ENCODE data around the gene C6orf62.
A peak's percentile ranks its signal among the peaks of the same experiment; 100 is the strongest.
"Not testable (repeated sequence)": the region's sequence is repeated elsewhere in the genome, so short reads cannot be mapped to it uniquely, and the experiment has no call there.

C6orf62 gene

GRCh38 chr6:24695635-24696034, 23.3 kb downstream of the C6orf62 start:
- peak; percentile 47 for FAIRE-seq

GRCh38 chr6:24694198-24694597, 24.8 kb downstream of the C6orf62 start:
- FAIRE-seq, result no peak

- no peak for FAIRE-seq
These were observed 25.9 kb downstream of the C6orf62 start for GRCh38 chr6:24692848-24693592.

GRCh38 chr6:24692415-24692814, 26.5 kb downstream of the C6orf62 start:
- FAIRE-seq, result no peak

- no peak for FAIRE-seq
These were observed 27.0 kb downstream of the C6orf62 start for GRCh38 chr6:24692003-24692402.

GRCh38 chr6:24691550-24691949, 27.4 kb downstream of the C6orf62 start:
- no peak for FAIRE-seq

- FAIRE-seq, result no peak
These were observed 28.4 kb downstream of the C6orf62 start for GRCh38 chr6:24690593-24690992.

GRCh38 chr6:24689964-24690363, 29.0 kb downstream of the C6orf62 start:
- FAIRE-seq, result no peak

GRCh38 chr6:24686946-24687345, 32.0 kb downstream of the C6orf62 start:
- no peak for FAIRE-seq

GRCh38 chr6:24686408-24686807, 32.5 kb downstream of the C6orf62 start:
- FAIRE-seq, result no peak

- FAIRE-seq, result no peak
These were observed 35.4 kb downstream of the C6orf62 start for GRCh38 chr6:24683297-24684296.

GRCh38 chr6:24680582-24680981, 38.4 kb downstream of the C6orf62 start:
- FAIRE-seq, result no peak

- FAIRE-seq, result not testable (repeated sequence)
These were observed 40.1 kb downstream of the C6orf62 start for GRCh38 chr6:24678792-24679352.

- peak; percentile 40 for FAIRE-seq
These were observed 45.3 kb downstream of the C6orf62 start for GRCh38 chr6:24673625-24674024.

GRCh38 chr6:24672620-24673182, 46.3 kb downstream of the C6orf62 start:
- no peak for FAIRE-seq

GRCh38 chr6:24671077-24671476, 47.9 kb downstream of the C6orf62 start:
- not testable (repeated sequence) for FAIRE-seq

GRCh38 chr6:24670492-24670891, 48.5 kb downstream of the C6orf62 start:
- FAIRE-seq, result not testable (repeated sequence)

- no peak for FAIRE-seq
These were observed 50.0 kb downstream of the C6orf62 start for GRCh38 chr6:24668997-24669361.

- FAIRE-seq, result not testable (repeated sequence)
These were observed 50.6 kb downstream of the C6orf62 start for GRCh38 chr6:24668066-24668996.

GRCh38 chr6:24667378-24667803, 51.6 kb downstream of the C6orf62 start:
- FAIRE-seq, result no peak

GRCh38 chr6:24666641-24667377, 52.1 kb downstream of the C6orf62 start, which contains the start of the genes ACOT13 and TDP2:
ACOT13 (plus strand) TSS chr6:24667077; CDS start chr6:24667264, 187 bp downstream.
TDP2 (minus strand) TSS chr6:24666899; CDS start chr6:24666862, 37 bp downstream.
- peak; percentile 88 for FAIRE-seq

Measured in G401.6 (cell line).